Measurements from ENCODE around the gene GID8. TPM values are rescaled to one million over a fixed set of nuclear protein-coding genes. Genes with fewer than 3 reads are reported as not detected.

Gene GID8
- total RNA-seq, 1 donor from 2014 or later = 29.7 TPM

- H3K27me3 Mint-ChIP-seq (ENCODE audit: low read depth) = no peaks in the 10 kb centered on the region
These were observed 28.8 kb upstream of the GID8 start for GRCh38 chr20:62908971-62909791.

GRCh38 chr20:62910217-62910766 lies 27.7 kb upstream of the GID8 start:
- no peak for TF ChIP-seq CTCF (IDR thresholded peaks at IDR 0.05)
- Mint-ChIP-seq H3K9me3 (ENCODE audit: low read depth) (no peaks in the 10 kb centered on the region), H3K4me1 (ENCODE audit: low read depth) (peaks cover 20% of the 10 kb centered on the region), H3K4me3 (ENCODE audit: unreplicated experiment) (no peak overlapping the region), H3K27ac (ENCODE audit: unreplicated experiment) (no peak overlapping the region), H3K27me3 (ENCODE audit: low read depth) (no peaks in the 10 kb centered on the region), H3K36me3 (ENCODE audit: low read depth) (peaks cover 38% of the 10 kb centered on the region)
- no peak for DNase-seq (ENCODE audit: low spot score)

More at GRCh38 chr20:62908971-62909791, 28.8 kb upstream of the GID8 start:
- H3K4me3 Mint-ChIP-seq (ENCODE audit: unreplicated experiment) = no peak overlapping the region
- no peak for TF ChIP-seq CTCF (IDR thresholded peaks at IDR 0.05)
- no peak for DNase-seq (ENCODE audit: low spot score)
- H3K9me3 Mint-ChIP-seq (ENCODE audit: low read depth) = no peaks in the 10 kb centered on the region
- peaks cover 10% of the 10 kb centered on the region for H3K4me1 Mint-ChIP-seq (ENCODE audit: low read depth)
- H3K27ac Mint-ChIP-seq (ENCODE audit: unreplicated experiment) = no peak overlapping the region
- peaks cover 46% of the 10 kb centered on the region for H3K36me3 Mint-ChIP-seq (ENCODE audit: low read depth)

GRCh38 chr20:62910777-62911497 lies 27.0 kb upstream of the GID8 start:
- H3K27ac Mint-ChIP-seq (ENCODE audit: unreplicated experiment) = no peak overlapping the region
- no peak for TF ChIP-seq CTCF (IDR thresholded peaks at IDR 0.05)
- H3K4me1 Mint-ChIP-seq (ENCODE audit: low read depth) = peaks cover 27% of the 10 kb centered on the region
- peaks cover 33% of the 10 kb centered on the region for H3K36me3 Mint-ChIP-seq (ENCODE audit: low read depth)
- H3K4me3 Mint-ChIP-seq (ENCODE audit: unreplicated experiment) = no peak overlapping the region
- no peaks in the 10 kb centered on the region for H3K9me3 Mint-ChIP-seq (ENCODE audit: low read depth)
- H3K27me3 Mint-ChIP-seq (ENCODE audit: low read depth) = no peaks in the 10 kb centered on the region
- no peak for DNase-seq (ENCODE audit: low spot score)

GRCh38 chr20:62911701-62912280 lies 26.2 kb upstream of the GID8 start:
- Mint-ChIP-seq H3K9me3 (ENCODE audit: low read depth) (no peaks in the 10 kb centered on the region), H3K27ac (ENCODE audit: unreplicated experiment) (no peak overlapping the region)

More at GRCh38 chr20:62911701-62912280, 26.2 kb upstream of the GID8 start:
- H3K36me3 Mint-ChIP-seq (ENCODE audit: low read depth) = peaks cover 24% of the 10 kb centered on the region
- DNase-seq (ENCODE audit: low spot score) = no peak
- H3K4me3 Mint-ChIP-seq (ENCODE audit: unreplicated experiment) = no peak overlapping the region
- TF ChIP-seq CTCF (IDR thresholded peaks at IDR 0.05) = no peak
- no peaks in the 10 kb centered on the region for H3K27me3 Mint-ChIP-seq (ENCODE audit: low read depth)
- peaks cover 34% of the 10 kb centered on the region for H3K4me1 Mint-ChIP-seq (ENCODE audit: low read depth)

All from chondrocyte (in vitro differentiated cells).